ENCODE measurements around the gene BRSK1.
A peak's percentile ranks its signal among the peaks of the same experiment; 100 is the strongest.

BRSK1 gene

DNA sequence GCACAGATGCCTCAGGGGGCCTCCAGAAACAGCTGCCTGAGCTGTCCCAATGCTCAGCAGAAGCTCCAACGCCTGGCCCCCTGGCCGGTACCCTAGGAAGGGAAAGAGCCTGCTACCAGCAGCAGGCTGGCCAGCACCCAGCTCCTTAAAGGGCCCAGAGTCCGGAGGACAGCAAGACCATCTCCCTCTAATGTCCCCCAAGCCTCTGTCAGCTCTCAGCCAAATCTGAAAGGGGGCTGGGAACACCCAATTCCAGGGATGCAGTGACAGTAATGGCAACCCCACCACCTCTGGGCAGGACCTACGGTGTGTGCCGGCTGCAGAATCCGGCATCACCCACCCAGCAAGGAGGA is 29.2 kb upstream of the BRSK1 start:
- no peak for DNase-seq

DNA sequence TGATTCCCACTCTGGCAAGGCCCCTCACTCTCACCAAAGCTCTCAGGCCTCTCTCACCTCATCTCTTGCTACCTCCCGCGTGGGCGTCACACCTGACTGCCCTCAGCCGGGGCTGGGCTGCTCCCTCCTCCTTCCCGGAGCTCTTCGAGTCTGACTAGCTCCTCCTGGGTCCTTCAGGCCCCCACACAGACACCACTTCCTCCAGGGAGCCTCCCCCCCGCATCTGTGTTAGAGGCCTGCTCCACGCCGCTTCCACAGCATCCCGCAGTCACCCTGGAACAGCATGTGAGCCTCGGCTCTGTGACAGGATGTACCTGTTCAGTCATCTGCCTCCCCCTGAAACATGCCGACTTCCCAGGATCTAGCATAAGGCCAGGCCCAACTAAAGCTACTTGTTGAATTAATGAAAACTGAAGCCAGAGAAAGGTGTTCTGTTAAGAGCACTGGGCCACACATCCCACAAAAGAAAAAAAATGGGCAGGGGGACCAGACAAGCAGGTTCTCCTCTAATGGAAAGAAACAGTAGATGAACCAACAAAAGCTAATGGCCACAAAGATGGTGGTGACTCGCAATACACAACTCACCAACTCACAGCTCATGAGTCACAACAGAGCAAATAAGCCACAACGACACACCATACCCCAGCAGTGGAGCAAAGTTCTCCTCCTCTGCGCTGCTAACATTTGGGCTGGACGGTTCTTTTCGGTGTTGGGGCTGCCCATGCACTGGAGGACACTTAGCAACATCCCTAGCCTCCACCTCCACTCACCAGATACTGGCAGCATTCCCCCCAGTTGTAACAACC is 28.0 kb upstream of the BRSK1 start:
- peak; percentile 60 for DNase-seq

DNA sequence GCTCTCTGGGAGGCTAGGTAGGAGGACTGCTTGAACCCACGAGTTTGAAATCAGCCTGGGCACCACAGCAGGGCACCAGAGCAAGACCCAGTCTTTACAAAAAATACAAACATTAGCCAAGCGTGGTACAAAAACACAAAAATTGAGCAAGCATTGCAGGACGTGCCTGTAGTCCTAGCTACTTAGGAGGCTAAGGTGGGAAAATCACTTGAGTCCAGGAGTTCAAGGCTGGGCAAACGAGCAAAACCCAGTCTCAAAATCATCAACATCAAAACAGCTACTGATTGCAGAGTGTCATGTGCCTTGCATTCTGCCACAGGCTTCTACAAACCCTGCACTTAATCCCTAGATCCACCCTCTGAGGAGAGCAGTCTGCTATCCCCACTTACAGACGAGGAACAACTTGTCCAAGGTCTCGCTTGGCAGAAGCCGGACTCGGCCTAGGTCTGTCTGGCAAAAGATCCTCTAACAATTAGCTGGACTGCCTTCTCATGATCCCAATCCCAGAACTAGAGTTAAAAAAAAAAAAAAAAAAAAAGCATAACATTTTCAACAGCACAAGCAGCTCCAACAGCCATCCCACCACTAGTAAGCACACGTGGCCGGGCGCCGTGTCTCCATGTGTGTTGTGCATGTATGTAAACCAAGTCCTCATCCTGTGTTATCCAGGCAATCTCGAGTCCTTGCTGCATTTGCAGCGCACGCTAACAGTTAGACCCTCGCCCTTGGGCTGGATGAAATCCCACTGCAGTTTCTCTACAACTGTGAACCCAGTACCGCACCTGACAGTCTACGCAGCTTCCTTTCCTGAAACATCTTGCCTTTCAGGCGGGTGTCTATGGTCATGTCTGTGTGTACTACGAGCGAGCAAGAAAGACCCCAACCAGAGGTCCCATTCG is 27.0 kb upstream of the BRSK1 start:
- DNase-seq = peak; percentile 19

DNA sequence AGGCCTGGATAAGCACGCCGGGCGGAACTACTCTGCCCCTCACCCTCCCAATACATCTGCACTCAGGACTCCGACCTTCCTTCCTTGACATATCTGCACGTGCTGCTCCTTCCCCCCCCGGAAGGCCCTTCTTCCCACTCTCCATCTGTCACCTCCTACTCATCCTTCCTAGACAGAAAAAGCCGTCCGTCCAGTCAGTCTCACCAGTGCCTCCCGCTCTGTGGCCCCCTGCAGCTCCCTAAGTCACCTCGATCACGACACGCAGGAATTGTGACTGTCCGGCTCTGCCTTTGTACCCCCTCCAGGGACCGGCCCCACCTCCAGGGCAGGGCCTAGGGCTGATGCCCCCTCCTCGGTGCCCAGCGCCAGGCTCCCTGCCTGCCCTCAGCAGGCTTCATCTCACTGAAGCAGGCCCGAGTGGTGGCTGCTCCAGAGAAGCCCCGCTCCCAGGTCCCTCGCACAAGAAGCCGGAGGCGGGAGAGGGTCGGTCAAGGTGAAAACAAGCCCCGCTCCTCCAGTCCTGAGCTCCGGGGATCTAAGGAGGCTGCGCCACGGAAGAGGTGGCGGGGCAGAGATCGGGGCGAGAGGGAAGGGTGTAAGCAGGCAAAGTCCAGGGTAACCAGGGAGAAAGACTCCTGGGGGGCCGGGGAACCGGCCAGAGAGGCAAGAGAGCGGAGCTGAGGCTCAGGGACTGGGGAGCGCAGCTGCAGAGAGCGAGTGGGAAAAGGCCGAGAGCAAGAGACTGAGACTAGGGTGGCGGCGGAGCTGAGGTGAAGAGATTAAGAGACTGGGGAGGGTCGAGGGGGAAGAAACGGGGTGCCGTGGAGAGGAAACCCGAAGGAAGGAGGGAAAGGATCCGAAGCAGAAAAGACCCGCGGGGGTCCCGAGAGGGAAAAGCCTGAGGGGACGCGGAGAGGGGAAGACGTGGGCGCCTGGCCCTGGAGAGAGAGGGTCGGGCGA is 26.1 kb upstream of the BRSK1 start:
- DNase-seq = peak; percentile 26

DNA sequence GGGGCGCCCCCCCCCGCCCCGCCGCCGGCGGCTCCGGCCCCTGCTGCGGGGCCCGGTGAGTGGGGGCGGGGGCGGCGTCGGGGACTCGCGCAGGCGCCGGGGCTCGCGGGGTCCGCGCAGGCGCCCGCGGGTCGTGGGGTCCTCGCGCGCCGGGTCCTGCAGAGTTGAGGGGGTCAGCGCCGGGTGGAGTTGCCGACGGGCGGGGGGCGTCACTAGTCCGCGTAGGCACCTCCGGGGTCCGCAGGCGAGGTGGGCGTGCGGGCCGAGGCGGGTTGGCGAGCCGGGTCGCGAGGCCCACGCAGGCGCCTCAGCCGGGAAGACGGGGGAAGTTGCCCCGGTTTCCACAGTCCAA is 25.3 kb upstream of the BRSK1 start:
- DNase-seq = peak; percentile 64

DNA sequence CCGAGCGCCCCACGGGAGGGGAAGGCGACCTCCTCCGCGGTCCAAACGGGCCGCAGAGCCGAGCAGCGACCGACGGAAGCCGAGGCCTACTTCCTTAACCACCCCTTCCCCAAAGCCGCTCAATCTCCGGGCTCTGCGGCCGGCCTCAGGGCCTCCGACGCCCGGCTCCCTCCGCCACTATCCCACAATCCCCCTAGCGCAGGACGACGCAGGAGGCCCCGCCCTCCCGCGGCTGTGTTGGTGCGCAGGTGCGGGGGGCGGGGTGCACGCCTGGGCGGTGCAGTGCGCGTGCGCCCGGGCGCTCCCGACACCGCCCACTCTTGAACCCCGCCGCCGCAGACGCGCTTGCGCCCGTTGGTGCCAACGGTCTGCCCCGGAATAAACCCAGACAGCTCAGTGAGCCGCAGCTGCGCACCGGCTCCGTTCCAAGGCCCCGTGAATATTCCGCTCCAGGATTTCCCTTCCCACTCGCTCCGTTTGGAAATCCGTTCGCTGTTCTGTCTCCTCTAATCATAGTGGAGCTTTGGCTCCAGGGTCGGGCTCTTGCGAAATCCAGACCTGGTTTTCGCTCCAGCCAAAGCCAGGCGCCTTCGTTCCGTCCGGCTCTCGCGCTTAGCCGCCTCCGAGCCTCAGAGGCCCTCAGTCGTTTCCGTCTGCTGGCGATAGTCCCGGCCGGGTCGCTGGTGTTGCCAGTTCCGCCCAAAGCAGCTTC is 24.8 kb upstream of the BRSK1 start, which contains the start of gene PPP6R1:
Gene PPP6R1, minus strand, starts transcription at position 190 of the 712 bp plus-strand sequence. CDS start 11,914 bp downstream, outside the sequence.
- peak; percentile 95 for DNase-seq

DNA sequence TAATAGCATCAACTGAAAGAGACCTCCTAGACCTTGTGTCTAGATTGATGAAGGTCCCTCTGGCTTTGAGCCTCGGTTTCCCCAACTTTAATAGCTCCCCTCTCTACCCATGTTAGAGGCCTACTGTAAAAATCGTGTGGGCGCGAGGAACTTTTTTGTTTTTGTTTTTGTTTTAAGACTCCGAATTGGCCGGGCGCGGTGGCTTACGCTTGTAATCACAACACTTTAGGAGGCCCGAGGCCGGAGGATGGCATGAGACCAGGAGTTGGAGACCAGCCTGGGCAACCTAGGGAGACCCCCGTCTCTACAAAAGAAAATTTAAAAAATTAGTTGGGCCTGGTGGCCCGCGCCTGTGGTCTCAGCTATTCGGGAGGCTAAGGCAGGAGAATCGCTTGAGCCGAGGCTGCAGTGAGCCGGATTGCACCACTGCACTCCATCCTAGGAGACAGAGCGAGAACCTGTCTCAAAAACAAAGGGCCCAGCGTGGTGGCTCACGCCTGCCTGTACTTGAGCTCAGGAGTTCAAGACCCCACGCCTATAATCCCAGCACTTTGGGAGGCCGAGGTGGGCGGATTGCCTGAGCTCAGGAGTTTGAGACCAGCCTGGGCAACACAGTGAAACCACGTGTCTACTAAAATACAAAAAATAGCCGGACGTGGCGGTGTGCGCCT is 24.1 kb upstream of the BRSK1 start:
- no peak for DNase-seq

DNA sequence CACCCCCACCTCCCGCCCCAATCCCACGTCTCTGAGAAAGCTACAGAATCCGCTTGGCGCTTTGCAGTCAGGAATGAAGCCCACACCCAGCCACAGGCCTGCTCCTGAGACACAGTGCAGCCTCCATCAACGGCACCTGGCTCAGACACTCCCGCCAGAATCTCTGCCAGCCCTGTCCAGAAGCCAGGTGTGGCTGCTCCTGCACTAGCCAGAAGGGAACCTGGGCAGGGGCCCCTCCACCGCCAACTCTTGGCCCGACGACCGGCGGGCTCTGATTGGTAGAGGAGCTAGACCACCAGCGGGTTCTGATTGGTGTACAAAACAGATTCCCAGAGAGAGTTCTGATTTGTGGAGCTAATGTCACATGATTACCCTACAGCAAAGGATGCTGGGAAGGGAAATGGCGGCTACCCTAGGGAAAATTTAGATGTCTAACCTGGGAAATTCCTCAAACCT is 22.1 kb upstream of the BRSK1 start:
- no peak for DNase-seq

DNA sequence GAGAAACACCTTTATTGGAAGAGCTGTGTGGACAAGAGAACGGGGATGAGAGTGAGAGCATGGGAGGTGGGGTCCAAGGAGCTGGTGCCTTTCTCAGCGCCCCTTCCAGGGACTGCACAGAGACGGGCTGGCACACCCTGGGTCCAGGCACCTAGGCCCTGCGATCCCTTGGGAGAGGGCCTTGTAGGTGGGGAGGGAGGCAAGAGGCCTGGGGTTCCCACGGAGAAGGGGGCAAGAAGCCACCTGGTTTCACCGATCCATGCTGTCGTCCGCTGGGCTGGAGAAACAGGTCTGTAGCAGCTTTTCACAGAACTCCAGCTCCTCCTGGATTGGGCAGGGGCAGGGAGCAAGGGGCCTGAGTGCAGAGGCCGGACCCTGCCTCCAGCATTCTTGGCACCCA is 21.4 kb upstream of the BRSK1 start:
- no peak for DNase-seq

DNA sequence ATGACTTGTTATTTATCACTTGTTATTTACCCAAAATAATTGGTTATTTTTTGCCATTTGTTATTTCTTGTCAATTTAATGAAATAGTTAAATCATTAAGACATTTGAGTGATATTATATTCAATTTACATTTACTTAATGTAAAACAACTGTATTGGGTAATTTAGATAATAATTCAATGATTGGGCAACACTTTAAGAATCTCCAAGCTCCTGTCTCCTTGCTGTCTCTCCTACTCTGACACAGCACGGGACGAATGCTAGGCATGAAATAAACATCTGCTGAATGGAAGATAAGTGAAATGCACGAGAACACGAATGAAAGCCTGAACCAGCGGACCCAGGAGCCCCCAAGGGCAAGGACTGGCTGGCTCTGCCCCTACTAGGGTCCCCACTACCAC is 19.3 kb upstream of the BRSK1 start:
- DNase-seq = no peak

DNA sequence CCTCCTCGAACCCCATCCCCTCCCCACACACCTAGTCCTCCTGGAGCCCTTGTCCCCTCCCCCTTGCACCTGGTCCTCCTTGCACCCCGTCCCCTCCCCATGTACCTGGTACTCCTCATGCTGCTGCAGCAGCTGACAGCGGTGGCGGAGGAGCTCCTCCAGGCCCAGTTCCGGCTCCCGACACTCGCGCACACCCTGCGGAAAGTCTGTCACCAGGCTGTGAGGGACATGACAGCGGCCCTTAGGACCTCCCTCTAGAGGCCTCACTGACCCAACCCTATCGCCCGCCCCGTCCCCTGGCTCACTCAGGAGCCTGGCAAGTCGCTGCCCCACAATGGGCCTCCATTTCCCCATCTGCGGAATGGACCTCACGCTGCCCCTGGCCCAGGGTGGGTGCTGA is 18.6 kb upstream of the BRSK1 start:
- no peak for DNase-seq

DNA sequence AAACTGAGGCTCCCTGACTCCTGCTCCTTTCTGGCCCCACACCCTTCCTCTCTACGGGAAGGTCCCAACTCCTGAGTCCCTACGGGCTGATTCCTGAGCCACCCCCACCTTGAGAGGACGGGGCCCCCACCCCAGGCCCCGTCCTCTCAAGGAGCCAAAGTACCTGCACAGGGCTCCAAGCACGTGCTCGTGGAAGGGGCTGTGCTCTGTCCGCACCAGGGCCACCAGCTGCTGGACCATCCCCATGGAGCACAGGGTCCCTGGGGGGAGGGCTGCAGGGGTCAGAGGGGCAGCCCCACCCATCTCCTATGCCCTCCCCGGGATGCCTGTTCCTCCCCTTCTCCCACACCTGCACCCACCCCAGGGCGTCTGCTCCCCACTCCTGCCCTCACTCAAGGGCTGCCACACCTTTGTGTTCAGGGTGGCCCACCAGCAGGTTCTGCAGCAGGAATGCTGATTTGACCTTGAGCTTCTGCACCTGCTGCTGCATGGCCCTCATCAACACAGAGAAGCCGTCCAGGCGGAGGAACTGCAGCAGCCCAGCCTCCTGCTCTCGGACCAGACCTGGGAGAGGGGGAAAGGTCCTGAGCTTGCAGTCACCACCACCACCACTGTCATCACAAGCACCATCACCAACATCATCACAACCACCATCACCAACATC is 17.9 kb upstream of the BRSK1 start:
- DNase-seq = no peak

DNA sequence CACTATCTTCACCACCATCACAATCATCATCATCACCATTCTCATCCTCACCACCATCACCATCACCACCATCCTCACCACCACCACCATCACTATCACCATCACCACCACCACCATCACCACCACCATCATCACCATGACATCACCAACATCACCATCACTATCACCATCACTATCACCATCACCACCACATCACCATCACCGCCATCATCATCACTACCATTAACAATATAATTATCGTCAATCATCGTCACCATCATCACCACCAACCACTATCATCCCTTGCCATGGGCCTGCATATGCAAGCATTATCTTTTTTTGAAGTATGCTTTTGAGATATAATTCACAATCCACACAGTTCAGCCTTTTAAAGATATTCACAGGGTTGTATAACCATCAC is 17.4 kb upstream of the BRSK1 start:
- DNase-seq = no peak

DNA sequence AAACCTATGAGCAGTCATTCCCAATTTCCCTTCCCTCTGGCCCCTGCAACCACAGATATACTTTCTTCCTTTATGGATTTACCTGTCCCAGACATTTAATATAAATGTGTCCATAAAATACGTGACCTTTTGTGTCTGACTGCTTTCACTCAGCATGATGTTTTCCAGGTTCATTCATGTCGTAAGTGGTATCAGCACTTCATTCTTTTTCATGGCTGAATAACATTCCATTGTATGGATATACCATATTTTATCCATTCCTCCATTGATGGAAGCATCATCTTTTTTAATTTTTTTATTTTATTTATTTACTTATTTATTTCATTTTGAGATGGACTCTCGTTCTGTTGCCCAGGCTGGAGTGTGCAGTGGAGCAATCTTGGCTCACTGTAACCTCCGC is 17.0 kb upstream of the BRSK1 start:
- DNase-seq = no peak

DNA sequence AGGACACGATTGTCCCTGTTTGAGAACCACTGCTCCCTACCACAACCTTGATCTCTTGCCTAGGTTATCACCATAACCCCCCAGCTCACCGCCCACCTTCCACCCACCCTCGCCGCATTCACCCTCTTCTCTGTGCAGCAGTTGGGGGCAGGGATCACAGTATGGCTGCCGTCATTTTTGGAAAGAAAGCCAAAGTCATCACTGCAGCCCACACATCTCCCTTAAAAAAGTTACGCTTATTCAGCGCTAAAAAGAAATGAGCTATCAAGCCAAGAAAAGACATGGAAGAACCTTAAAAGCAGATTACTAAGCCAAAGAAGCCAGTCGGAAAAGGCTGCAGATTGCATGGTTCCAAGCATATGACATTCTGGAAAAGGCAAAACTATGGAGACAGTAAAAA is 14.5 kb upstream of the BRSK1 start:
- no peak for DNase-seq

DNA sequence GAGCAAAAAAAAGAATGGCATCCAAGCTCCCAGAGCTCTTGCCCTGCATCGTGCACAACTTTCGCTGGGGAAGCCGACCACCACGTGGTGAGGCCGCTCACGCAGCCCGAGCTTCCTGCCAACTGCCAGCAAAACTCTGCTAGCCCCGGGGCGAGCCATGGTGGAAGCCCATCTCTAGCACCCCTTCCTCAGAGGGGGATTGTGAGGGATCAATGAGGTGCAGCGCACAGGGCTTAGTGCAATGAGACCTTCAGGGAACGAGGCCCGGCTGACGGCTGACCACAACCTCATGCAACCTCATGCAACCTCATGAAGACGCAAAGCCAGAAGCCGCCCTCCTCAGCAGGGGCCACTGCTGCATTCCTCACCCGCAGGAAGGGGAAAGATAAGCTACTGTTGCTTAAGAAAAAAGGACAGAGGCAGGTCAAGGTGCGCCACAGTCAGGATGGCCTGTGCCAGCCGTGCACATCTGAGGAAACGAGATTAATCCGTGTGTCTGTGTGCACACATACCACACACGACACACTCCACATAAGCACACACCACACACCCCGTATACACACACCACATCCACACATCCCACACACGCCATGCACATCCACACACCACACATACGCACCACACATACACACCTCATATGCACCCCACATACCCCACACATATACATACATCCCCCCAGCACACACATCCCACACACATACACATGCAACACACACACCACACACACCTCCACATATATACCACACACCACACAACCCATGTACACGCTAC is 13.4 kb upstream of the BRSK1 start:
- DNase-seq = no peak

DNA sequence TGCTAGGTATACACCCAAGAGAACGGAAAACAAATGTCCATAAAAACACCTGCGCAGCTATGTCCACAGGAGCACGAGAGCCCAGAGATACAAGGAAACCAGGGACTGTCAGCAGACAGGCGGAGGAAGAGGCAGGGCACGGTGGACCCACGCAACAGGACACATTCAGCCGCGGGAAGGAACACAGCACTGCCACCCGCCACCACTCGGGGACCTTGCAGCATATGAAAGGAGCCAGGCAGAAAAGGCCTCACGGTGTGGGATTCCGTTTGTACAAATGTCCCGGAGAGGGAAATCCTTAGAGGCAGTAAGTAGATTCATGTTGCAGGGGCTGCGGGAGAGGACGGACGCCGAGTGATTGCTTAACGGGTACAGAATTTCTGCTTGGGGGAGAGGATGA is 11.7 kb upstream of the BRSK1 start:
- no peak for DNase-seq

DNA sequence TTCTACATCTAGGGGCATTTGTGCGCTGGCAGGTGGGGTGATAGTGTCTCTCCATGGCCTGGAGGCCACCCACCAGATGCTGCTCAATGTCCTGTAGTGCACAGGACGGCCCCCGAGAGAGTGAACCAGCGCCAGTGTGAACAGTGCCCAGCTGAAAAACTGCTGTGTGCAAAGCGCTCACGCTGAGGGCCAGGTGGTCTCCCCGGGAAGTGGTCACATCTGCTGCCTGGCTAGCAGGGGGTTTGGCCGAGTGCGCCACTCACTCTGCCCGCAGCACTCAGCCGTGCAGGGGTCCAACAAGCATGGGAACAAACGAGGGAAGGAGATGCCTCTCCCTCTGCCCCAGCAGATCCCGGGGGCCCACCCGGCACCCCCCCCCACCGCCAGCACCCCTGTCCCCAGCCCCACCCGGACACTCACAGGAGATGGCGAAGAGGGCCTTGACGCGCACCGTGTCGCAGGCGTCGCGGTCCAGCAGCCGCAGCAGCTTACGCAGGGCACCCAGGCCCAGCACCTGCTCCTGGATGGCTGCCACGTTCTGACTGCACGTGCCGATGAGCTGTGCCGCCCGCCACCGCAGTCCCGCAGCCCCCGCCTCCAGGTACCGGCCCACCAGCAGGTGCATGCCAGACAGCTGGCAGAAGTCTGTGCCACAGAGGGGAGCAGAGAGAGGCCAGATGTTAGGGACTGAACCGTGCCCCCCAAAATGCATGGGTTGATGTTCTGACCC is 9.7 kb upstream of the BRSK1 start:
- no peak for DNase-seq
